ENCODE measurements around the gene ADPRS.

The ADPRS gene

DNA sequence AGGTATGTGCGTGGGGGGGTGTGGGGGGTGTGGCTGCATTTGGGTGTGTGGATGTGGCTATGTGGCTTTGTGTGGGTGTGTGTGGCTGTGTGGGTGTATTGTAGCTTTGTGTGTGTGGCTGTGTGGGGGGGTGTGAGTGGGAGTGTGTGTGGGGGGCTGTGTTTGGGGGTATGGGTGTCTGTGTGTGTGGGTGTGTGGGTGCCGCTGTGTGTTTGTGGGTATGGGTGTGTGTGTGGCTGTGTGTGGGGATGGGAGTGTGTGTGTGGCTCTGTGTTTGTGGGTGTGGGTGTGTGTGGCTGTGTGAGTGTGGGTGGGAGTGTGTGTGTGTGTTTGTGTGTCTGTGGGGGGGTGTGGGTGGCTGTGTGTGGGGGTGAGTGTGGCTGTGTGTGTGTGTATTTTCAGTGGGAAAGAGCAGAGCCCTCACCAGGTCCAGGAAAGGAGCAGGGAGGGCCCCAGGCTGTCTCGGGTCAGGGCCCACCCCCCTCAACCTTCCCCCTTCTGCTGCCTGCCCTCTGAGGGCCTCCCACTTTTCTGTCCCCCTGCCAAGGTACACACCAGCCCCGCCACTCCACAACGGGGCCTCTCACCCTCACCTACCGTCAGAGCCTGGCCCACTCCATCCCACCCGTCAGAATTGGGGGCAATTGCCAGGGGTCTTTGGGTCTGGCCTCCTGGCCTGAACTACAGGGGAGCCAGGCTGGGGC, 38.3 kb downstream of the ADPRS start:
- TF ChIP-seq, protein P1, sequence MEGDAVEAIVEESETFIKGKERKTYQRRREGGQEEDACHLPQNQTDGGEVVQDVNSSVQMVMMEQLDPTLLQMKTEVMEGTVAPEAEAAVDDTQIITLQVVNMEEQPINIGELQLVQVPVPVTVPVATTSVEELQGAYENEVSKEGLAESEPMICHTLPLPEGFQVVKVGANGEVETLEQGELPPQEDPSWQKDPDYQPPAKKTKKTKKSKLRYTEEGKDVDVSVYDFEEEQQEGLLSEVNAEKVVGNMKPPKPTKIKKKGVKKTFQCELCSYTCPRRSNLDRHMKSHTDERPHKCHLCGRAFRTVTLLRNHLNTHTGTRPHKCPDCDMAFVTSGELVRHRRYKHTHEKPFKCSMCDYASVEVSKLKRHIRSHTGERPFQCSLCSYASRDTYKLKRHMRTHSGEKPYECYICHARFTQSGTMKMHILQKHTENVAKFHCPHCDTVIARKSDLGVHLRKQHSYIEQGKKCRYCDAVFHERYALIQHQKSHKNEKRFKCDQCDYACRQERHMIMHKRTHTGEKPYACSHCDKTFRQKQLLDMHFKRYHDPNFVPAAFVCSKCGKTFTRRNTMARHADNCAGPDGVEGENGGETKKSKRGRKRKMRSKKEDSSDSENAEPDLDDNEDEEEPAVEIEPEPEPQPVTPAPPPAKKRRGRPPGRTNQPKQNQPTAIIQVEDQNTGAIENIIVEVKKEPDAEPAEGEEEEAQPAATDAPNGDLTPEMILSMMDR (IDR thresholded peaks at IDR 0.05; ENCODE audit: extremely low read depth, missing control alignments) = no peak
- no peak for DNase-seq (ENCODE audit: low spot score)

DNA sequence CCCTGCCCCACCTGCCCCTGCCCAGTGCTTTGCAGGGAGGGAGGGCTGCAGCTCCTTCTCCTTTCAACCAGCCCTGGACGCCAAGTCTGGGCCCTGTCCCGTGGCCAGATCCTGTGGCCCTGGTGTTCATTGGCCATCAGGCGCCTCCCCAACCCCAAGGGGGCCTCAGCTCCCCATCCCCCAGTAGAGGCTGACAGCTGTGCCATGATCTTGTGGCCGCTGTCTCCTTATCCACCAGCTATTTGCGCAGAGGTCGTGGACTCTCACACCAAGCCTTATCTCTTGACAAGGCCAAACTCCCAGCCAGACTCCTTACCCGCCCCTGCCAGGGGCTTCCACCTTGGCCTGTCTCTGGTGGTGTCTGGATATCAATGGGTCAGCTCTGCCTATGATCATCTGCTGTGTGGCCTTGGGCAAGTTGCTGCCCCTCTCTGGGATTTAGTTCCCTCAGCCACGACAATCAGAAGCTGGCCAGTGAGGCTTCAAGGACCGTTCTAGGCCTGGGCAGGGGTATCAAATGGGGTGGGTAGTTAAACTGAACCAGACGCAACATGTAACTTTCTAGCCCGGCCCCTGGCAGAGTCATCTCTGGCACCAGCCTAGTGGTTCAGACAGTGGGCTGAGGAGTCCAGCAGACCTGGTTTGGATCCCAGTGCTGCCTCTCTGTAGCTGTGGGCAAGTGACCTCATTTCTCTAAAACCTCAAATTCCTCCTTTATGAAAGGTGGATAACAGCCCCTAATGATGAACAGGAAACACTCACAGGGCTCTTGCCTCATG, 39.6 kb downstream of the ADPRS start:
- TF ChIP-seq, protein P1 (IDR thresholded peaks at IDR 0.05; ENCODE audit: extremely low read depth, missing control alignments) = no peak
- DNase-seq (ENCODE audit: low spot score) = no peak

DNA sequence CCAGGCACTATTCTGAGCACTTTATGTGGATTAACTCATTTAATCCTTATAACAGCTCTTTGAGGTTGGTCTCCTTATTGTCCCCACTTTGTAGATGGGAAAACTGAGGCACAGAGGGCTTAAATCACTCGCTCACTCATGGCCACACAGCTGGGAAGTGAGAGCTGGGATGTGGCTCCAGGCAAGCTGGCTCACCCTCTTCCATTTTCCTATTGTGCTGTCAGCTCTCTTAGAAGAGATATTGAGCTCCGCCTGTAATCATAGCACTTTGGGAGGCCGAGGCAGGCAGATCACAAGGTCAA, 40.2 kb downstream of the ADPRS start:
- no peak for DNase-seq (ENCODE audit: low spot score)

DNA sequence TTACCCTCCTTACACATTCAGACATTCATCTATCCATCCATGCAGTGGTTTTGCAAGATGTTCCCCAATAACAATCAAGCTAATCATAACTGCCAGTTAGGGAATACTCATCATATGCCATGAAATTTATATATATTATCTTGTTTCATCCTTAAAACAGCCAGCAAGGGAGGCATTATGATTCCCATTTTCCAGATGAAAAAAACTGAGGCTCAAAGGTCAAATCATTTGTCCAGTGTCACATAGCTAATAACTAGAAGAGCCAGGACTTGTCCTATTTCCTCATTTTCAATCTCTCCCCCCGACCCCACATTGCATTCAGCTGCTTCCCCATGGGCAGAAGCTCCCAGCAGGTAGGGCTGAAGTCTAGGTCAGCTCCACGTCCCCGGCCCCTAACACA, 43.3 kb downstream of the ADPRS start:
- TF ChIP-seq, protein P1 (IDR thresholded peaks at IDR 0.05; ENCODE audit: extremely low read depth, missing control alignments) = no peak
- DNase-seq (ENCODE audit: low spot score) = no peak

More for the DNA sequence above, 40.2 kb downstream of the ADPRS start:
- TF ChIP-seq, protein P1 (IDR thresholded peaks at IDR 0.05; ENCODE audit: extremely low read depth, missing control alignments) = no peak

DNA sequence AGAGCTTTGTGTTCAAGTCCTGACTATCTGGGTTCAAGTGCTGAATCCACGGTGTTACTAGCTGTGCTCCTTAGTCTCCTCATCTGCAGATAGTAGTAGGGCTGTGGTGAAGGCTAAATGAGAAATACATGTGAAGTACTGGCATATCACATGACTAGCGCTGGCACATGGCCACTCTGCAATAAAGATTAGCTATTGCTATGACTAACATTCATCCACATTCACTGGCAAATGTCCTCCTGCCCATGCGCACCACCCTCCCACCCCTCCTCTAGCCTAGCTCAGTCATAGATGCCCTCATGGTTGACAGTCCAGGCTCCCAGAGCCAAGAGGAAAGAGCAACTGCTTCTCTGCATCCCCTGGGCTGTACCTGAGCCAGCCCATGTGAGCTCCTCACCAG, 44.8 kb downstream of the ADPRS start:
- TF ChIP-seq, protein P1 (IDR thresholded peaks at IDR 0.05; ENCODE audit: extremely low read depth, missing control alignments) = no peak
- no peak for DNase-seq (ENCODE audit: low spot score)

DNA sequence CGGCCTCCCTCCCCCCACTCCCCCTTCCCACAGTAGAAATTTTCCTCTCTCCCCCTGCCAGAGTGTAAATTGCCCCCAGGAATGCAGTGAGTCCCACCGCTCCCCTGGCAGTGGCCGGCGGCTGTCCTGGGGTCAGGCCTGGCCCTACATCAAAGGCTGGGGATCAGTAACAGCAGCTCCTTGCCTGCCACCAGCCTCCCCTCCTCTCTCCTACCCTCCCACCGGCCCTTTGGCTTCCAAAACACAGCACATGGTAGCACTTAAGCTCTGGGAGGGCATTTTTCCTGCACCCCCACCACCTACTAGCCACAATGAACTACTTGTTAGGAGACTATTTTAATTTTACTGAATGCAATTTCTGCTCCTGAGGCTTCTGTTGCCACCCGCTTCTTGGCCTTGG, 45.3 kb downstream of the ADPRS start:
- no peak for DNase-seq (ENCODE audit: low spot score)
- TF ChIP-seq, protein P1 (IDR thresholded peaks at IDR 0.05; ENCODE audit: extremely low read depth, missing control alignments) = no peak

DNA sequence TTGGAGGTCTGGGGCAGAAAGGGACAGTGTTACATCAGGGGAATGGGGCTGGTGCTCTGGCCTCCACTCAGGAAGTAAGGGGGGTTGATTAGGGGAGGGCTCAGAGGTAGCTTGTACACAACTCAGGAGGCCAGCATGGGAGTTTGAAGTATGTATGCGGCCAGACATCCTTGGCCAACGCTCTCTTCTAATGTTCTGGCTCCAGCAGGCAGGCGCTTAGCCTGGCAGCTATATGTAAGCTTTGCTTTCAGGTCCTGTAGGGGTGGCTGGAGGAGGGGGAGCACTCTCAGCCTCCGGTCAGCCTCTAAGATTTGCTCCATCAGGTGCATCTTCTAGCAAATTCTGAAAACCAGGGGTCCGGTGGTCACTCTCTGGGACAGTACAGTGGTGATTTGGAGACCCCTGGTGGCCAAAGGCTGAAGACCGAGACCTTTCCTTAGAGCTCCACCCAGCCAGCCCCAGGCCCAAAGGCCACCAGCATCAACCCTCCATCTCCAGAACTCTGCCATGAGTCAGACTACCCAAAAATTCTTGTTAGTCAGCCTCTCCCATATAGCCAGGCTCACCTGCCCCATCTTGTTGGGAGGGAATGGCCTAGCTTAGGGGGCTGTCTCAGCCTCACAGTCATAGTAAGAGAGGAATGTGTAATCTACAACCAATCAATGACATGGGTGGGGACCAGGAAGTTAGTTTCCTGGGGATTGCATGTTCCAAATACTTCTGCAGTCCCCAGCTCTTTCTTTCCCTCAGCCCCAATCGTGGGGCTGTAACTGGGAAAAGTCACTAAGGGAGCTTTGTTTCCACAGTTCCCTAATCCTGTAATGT, 46.0 kb downstream of the ADPRS start:
- TF ChIP-seq, protein P1 (IDR thresholded peaks at IDR 0.05; ENCODE audit: extremely low read depth, missing control alignments) = peak; percentile 48
- DNase-seq (ENCODE audit: low spot score) = peak; percentile 79

Data from GM20000 (cell line).